HepG2 (cell line): ENCODE data around the gene CFAP46. TPM values are rescaled to one million over a fixed set of nuclear protein-coding genes. Genes with fewer than 3 reads are reported as not detected.

ENCODE experiments used
- ATAC-seq: fragments of 200-7000 bp; cut with Tn5 transposase; 3 replicates; pipeline ENCODE4 v1.9.1; 2020; ENCODE audit warnings: mild to moderate bottlenecking, moderate library complexity
- BruUV-seq: library from RNA; stranded (reverse); fragments of 400-500 nt; replicated peaks from 2 replicates; lab custom pipeline; 2021; lab: Mats Ljungman, UMichigan
- CTCF ChIA-PET: fragments of 300-600 bp; formaldehyde crosslinking; extraction: SDS; loops from one replicate; lab custom pipeline; 2021; ENCODE audit warnings: low total read pairs, inconsistent platforms, low intra/inter-chr PET ratio; lab: Yijun Ruan, JAX
- POLR2A ChIA-PET: fragments of 350-600 bp; sonication (Branson Sonifier 250); formaldehyde crosslinking; loops from one replicate; lab custom pipeline; 2020; ENCODE audit warnings: antibody characterized with exemption, inconsistent platforms; lab: Yijun Ruan, JAX
- DNase-seq: peaks from one replicate; pipeline ENCODE4 v3.0.0-alpha.2; 2015; ENCODE audit warnings: low spot score
- FAIRE-seq: peaks from 3 replicates; lab custom pipeline; 2011; peaks lifted over from hg19 to GRCh38; lab: Jason Lieb, UNC
- H2AFZ ChIP-seq: one replicate; pipeline ENCODE4 v1.6.1; 2011; ENCODE audit warnings: low read length, inconsistent platforms
- H3K27ac ChIP-seq: fragments of 300-600 bp; 3 replicates; pipeline ENCODE4 v1.8.0; 2011; ENCODE audit warnings: mixed run types, mild to moderate bottlenecking, mixed read lengths, low read length, inconsistent platforms; ENCODE audit not compliant: insufficient read depth; ENCODE audit errors: extremely low read length
- H3K27me3 ChIP-seq, 2 experiments: fragments of 200-600 bp in 1 of 2; 2 replicates in 1 of 2; 3 replicates in 1 of 2; pipeline versions ENCODE4 v1.6.0 to v1.8.0; 2011; ENCODE audit warnings: low read length in 2 of 2, mild to moderate bottlenecking in 2 of 2, moderate library complexity in 2 of 2, inconsistent platforms in 1 of 2; ENCODE audit not compliant: insufficient read depth in 2 of 2, control insufficient read depth in 1 of 2
- H3K36me3 ChIP-seq, 2 experiments: fragments of 200-600 bp in 1 of 2; replicated peaks in 1 of 2; 2 replicates in 1 of 2; 3 replicates in 1 of 2; pipeline versions ENCODE4 v1.5.1 to v1.8.0; 2011; ENCODE audit warnings: low read length in 2 of 2, inconsistent platforms in 1 of 2; ENCODE audit not compliant: insufficient read depth in 2 of 2, control insufficient read depth in 1 of 2
- H3K4me1 ChIP-seq: 2 replicates; pipeline ENCODE4 v1.5.1; 2012; ENCODE audit warnings: low read length, inconsistent platforms; ENCODE audit not compliant: insufficient read depth
- H3K4me2 ChIP-seq: 2 replicates; pipeline ENCODE4 v1.6.0; 2011; ENCODE audit warnings: low read depth, low read length, inconsistent platforms
- H3K4me3 ChIP-seq, 3 experiments: fragments of 200-600 bp in 1 of 3; sonication (generic), shearing (Covaris generic) in 1 of 3; replicated peaks in 1 of 3; 2 replicates each; pipeline ENCODE4 v1.5.1; 2011 to 2016; ENCODE audit warnings: low read length in 3 of 3, inconsistent platforms in 2 of 3, low read depth in 2 of 3, mild to moderate bottlenecking in 2 of 3, control low read depth in 1 of 3, mixed read lengths in 1 of 3; ENCODE audit not compliant: insufficient read depth in 1 of 3
- H3K79me2 ChIP-seq: one replicate; pipeline ENCODE4 v1.6.1; 2011; ENCODE audit warnings: low read length, inconsistent platforms; ENCODE audit not compliant: insufficient read depth
- H3K9ac ChIP-seq: 2 replicates; pipeline ENCODE4 v1.6.0; 2011; ENCODE audit warnings: mild to moderate bottlenecking, low read depth, low read length, inconsistent platforms; ENCODE audit not compliant: insufficient read depth
- H3K9me3 ChIP-seq: 2 replicates; pipeline ENCODE4 v1.5.1; 2012; ENCODE audit warnings: mild to moderate bottlenecking, low read length
- H4K20me1 ChIP-seq: 2 replicates; pipeline ENCODE4 v1.6.0; 2011; ENCODE audit warnings: inconsistent platforms, mild to moderate bottlenecking, low read length, moderate library complexity; ENCODE audit not compliant: insufficient read depth
- AGO1 ChIP-seq: fragments of 200-400 bp; formaldehyde crosslinking; IDR thresholded peaks from 2 replicates; pipeline ENCODE4 v1.6.1; 2017; ENCODE audit warnings: mild to moderate bottlenecking, low read depth, low read length, moderate library complexity; ENCODE audit not compliant: poor library complexity, severe bottlenecking
- CENPT ChIP-seq: sonication (generic); formaldehyde crosslinking; IDR thresholded peaks from 2 replicates; pipeline ENCODE4 v1.8.0; 2022; ENCODE audit warnings: low read depth, mild to moderate bottlenecking, moderate library complexity, missing genetic modification reagents
- GATAD2A ChIP-seq: IDR thresholded peaks from 2 replicates; pipeline ENCODE4 v1.6.1; 2016
- HNRNPH1 ChIP-seq: fragments of 200-400 bp; formaldehyde crosslinking; optimal IDR thresholded peaks from 2 replicates; pipeline ENCODE3; 2017; ENCODE audit warnings: mild to moderate bottlenecking, low read depth, low read length
- KLF16 ChIP-seq, 2 experiments: sonication (generic) in 1 of 2; formaldehyde crosslinking in 1 of 2; IDR thresholded peaks; 2 replicates each; pipeline versions ENCODE4 v1.6.1 to v1.8.0; 2016 to 2023; ENCODE audit warnings: missing genetic modification reagents in 2 of 2, missing compliant biosample characterization in 1 of 2
- MED13 ChIP-seq: sonication (generic); formaldehyde crosslinking; IDR thresholded peaks from 2 replicates; pipeline ENCODE4 v1.5.0; 2020; ENCODE audit warnings: missing genetic modification reagents
- PHF21A ChIP-seq: sonication (generic); formaldehyde crosslinking; IDR thresholded peaks from 2 replicates; pipeline ENCODE4 v1.5.0; 2020; ENCODE audit warnings: mild to moderate bottlenecking, missing genetic modification reagents
- RCOR2 ChIP-seq: IDR thresholded peaks from 2 replicates; pipeline ENCODE4 v1.6.1; 2016; ENCODE audit warnings: missing biosample characterization, missing genetic modification reagents
- TCF7L2 ChIP-seq: IDR thresholded peaks from 2 replicates; pipeline ENCODE4 v1.6.1; 2011; ENCODE audit warnings: mild to moderate bottlenecking, low read depth, low read length, moderate library complexity
- TOE1 ChIP-seq: sonication (generic); formaldehyde crosslinking; IDR thresholded peaks from 2 replicates; pipeline ENCODE4 v1.4.0; 2020; ENCODE audit warnings: mild to moderate bottlenecking, missing genetic modification reagents
- ZNF10 ChIP-seq: sonication (generic); formaldehyde crosslinking; IDR thresholded peaks from 2 replicates; pipeline ENCODE4 v1.4.0; 2020; ENCODE audit warnings: mild to moderate bottlenecking, low read depth, missing genetic modification reagents, borderline replicate concordance
- ZNF577 ChIP-seq: sonication (generic); formaldehyde crosslinking; IDR thresholded peaks from 2 replicates; pipeline ENCODE4 v1.4.0; 2020; ENCODE audit warnings: mild to moderate bottlenecking, low read depth, missing genetic modification reagents, borderline replicate concordance
- ZNF674 ChIP-seq: sonication (generic); formaldehyde crosslinking; IDR thresholded peaks from 2 replicates; pipeline ENCODE4 v1.5.0; 2020; ENCODE audit warnings: low read depth, mild to moderate bottlenecking, missing genetic modification reagents
- ZNF720 ChIP-seq: sonication (generic); formaldehyde crosslinking; IDR thresholded peaks from 2 replicates; pipeline ENCODE4 v1.4.0; 2020; ENCODE audit warnings: missing genetic modification reagents
- ZNF749 ChIP-seq: sonication (generic); formaldehyde crosslinking; IDR thresholded peaks from 2 replicates; pipeline ENCODE4 v1.8.0; 2022; ENCODE audit warnings: mild to moderate bottlenecking, missing genetic modification reagents, moderate library complexity, borderline replicate concordance
- ZNF792 ChIP-seq: IDR thresholded peaks from 2 replicates; pipeline ENCODE4 v1.6.1; 2016
- WGBS: methylation state at CpG from one replicate; pipeline ENCODE4 v1.1.6; 2017; ENCODE audit warnings: low lambda C conversion rate; 5-methylcytosine and 5-hydroxymethylcytosine counted together
- in situ Hi-C: cut with HindIII; loops from 2 replicates; pipeline ENCODE4 v1.10.0; 2017; ENCODE audit warnings: low pct_unique_long_range_greater_than_20kb; ENCODE audit not compliant: extremely low pct_ligation_motif_present
- intact Hi-C: fragments of 100-400 bp; cut with micrococcal nuclease; formaldehyde crosslinking; loops from one replicate; pipeline ENCODE4 v1.10.0; 2022; ENCODE audit not compliant: unreplicated experiment
- polyA plus RNA-seq, 8 experiments: library from polyadenylated mRNA; depleted of rRNA in 3 of 8; stranded (reverse) in 7 of 8; unstranded in 1 of 8; fragments of >200 nt; fragmentation: Illumina TruSeq in 4 of 8; extraction: Trizol in 4 of 8; gene quantifications; 2 replicates each; pipeline versions ENCODE4 v1.2.1 to v1.2.3, GENCODE V29; 2011 to 2016; ENCODE audit warnings: low read depth in 4 of 8, missing spikeins in 1 of 8, mixed read lengths in 1 of 8; ENCODE audit not compliant: insufficient read depth in 1 of 8
- total RNA-seq, 5 experiments: library from RNA; depleted of rRNA; stranded (reverse); fragments of >200 nt; fragmentation: Illumina TruSeq; extraction: Trizol; gene quantifications; 2 replicates each; pipeline ENCODE4 v1.2.3, GENCODE V29; 2016; ENCODE audit warnings: low read depth in 1 of 5
- TF ChIP-seq, protein P1 (sequence below): sonication (generic); formaldehyde crosslinking; IDR thresholded peaks from 2 replicates; pipeline ENCODE4 v1.4.0; 2020; ENCODE audit warnings: low read depth, missing genetic modification reagents
- TF ChIP-seq, protein P2 (sequence below): sonication (generic); formaldehyde crosslinking; IDR thresholded peaks from 2 replicates; pipeline ENCODE4 v1.4.0; 2020; ENCODE audit warnings: mild to moderate bottlenecking, missing genetic modification reagents, borderline replicate concordance
- TF ChIP-seq, protein P3 (sequence below): sonication (generic); formaldehyde crosslinking; IDR thresholded peaks from 2 replicates; pipeline ENCODE4 v1.4.0; 2020; ENCODE audit warnings: missing genetic modification reagents

CFAP46 gene
- total and polyA plus RNA-seq, 2 of the 13 experiments (the other 11 are each of a cell fraction or from before 2014, with no cell fraction given), result 0.24 to 0.84 TPM

DNA sequence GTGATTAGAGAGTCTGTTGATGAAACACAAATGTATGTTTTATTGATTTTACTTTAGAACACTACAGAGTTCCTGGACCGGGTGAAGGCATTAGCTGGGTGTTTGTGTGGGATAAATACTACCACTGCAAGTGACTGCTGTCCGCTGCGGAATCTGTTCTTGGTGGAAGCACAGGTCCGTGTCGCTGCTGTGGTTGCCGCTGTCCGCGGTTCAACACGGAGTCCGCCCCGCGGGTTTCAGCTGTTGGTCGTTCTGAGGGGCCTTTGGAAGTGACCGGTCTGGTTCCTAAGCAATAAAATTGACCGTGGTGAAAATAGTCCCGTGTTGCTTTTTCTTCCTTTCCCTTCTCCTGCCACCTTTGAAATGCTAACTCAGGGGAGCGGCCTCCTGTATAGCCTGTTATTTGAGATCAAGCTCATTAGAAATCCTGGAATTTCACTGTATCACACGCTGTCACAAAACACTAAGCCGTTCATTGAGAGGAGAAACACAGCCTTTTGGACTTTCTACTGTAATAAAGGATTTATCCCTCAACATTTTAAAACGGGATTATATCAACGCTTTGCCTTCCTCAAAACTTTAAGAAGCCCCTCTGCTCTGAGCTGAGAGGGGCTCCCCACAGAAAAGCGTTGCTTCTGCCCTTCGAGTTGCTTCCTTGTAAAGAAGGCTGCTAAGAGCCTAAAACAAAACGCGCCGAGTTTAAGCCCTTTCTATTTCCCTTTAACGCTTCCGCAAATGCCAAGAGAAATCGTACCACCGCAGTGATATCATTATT lies 159.0 kb downstream of the CFAP46 start (continued):
- TF ChIP-seq, protein P1, sequence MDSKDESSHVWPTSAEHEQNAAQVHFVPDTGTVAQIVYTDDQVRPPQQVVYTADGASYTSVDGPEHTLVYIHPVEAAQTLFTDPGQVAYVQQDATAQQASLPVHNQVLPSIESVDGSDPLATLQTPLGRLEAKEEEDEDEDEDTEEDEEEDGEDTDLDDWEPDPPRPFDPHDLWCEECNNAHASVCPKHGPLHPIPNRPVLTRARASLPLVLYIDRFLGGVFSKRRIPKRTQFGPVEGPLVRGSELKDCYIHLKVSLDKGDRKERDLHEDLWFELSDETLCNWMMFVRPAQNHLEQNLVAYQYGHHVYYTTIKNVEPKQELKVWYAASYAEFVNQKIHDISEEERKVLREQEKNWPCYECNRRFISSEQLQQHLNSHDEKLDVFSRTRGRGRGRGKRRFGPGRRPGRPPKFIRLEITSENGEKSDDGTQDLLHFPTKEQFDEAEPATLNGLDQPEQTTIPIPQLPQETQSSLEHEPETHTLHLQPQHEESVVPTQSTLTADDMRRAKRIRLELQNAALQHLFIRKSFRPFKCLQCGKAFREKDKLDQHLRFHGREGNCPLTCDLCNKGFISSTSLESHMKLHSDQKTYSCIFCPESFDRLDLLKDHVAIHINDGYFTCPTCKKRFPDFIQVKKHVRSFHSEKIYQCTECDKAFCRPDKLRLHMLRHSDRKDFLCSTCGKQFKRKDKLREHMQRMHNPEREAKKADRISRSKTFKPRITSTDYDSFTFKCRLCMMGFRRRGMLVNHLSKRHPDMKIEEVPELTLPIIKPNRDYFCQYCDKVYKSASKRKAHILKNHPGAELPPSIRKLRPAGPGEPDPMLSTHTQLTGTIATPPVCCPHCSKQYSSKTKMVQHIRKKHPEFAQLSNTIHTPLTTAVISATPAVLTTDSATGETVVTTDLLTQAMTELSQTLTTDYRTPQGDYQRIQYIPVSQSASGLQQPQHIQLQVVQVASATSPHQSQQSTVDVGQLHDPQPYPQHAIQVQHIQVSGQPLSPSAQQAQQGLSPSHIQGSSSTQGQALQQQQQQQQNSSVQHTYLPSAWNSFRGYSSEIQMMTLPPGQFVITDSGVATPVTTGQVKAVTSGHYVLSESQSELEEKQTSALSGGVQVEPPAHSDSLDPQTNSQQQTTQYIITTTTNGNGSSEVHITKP, result no peak
- no peak for TF ChIP-seq MED13

DNA sequence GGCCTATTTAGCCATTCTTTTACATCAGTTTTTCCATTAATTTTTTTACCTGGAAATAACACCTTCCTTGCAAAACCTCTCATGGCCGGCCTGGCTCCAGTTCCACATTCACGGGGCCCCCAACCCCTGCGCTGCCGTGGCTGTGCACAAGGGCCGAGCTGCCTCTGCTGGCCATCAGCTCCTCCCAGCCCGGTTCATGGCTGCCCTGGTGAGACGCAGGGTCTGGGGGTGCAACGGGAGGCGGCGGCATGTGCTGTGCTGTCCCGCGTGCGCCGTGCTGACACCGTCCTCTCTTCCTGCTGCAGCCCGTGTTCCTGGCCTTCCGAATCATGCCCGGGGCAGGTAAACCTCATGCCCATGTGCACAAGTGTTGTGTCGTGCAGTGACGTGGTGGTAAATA lies 160.8 kb downstream of the CFAP46 start:
- in situ Hi-C loops (no loop called here), intact Hi-C loops (no loop called here)
- H3K27ac ChIP-seq, result no peak overlapping the region
- no TSS peak for BruUV-seq
- WGBS, result 99% methylated on average over 18 of the region's 20 CpGs
- no peak overlapping the region for H3K4me2 ChIP-seq
- H3K9me3 ChIP-seq, result no peaks in the 10 kb centered on the region
- peaks cover 0 to 2% of the 10 kb centered on the region in 2 experiments; a peak in 2 of 5 replicates for H3K36me3 ChIP-seq
- DNase-seq (no peak), FAIRE-seq (no peak), ATAC-seq (no peak)
- ChIA-PET CTCF (no interaction called here), POLR2A (no interaction called here)
- H3K4me3 ChIP-seq, result no peak overlapping the region
- H2AFZ ChIP-seq, result no peak overlapping the region
- no peaks in the 10 kb centered on the region for H4K20me1 ChIP-seq
- H3K4me1 ChIP-seq, result no peaks in the 10 kb centered on the region
- H3K9ac ChIP-seq, result no peak overlapping the region
- no peaks in the 10 kb centered on the region for H3K27me3 ChIP-seq
- no peaks in the 10 kb centered on the region for H3K79me2 ChIP-seq
- TF ChIP-seq ZNF749 (CRISPR knock-in tag) (no peak), KLF16 (CRISPR knock-in tag; IDR thresholded peaks at IDR 0.05) (no peak), ZNF674 (CRISPR knock-in tag) (no peak), ZNF10 (no peak), PHF21A (CRISPR knock-in tag) (no peak), ZNF720 (CRISPR knock-in tag) (no peak), GATAD2A (CRISPR knock-in tag) (no peak), AGO1 (no peak), TOE1 (CRISPR knock-in tag) (no peak), TCF7L2 (no peak), ZNF577 (CRISPR knock-in tag) (no peak), RCOR2 (CRISPR knock-in tag) (no peak), HNRNPH1 (no peak), ZNF792 (CRISPR knock-in tag) (no peak), CENPT (no peak)
- TF ChIP-seq, protein P2, sequence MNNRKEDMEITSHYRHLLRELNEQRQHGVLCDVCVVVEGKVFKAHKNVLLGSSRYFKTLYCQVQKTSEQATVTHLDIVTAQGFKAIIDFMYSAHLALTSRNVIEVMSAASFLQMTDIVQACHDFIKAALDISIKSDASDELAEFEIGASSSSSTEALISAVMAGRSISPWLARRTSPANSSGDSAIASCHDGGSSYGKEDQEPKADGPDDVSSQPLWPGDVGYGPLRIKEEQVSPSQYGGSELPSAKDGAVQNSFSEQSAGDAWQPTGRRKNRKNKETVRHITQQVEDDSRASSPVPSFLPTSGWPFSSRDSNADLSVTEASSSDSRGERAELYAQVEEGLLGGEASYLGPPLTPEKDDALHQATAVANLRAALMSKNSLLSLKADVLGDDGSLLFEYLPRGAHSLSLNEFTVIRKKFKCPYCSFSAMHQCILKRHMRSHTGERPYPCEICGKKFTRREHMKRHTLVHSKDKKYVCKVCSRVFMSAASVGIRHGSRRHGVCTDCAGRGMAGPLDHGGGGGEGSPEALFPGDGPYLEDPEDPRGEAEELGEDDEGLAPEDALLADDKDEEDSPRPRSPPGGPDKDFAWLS (CRISPR knock-in tag), result no peak
- TF ChIP-seq, protein P3, sequence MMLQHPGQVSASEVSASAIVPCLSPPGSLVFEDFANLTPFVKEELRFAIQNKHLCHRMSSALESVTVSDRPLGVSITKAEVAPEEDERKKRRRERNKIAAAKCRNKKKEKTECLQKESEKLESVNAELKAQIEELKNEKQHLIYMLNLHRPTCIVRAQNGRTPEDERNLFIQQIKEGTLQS (CRISPR knock-in tag), result no peak
